GM19025 (cell line): ENCODE measurements around the gene TAF1D.

Experiments
- ATAC-seq: cut with Tn5 transposase; IDR thresholded peaks from one replicate; pipeline ENCODE4 v1.9.1; 2021; ENCODE audit warnings: mild to moderate bottlenecking, low read depth, moderate library complexity; ENCODE audit not compliant: unreplicated experiment

The TAF1D gene

DNA sequence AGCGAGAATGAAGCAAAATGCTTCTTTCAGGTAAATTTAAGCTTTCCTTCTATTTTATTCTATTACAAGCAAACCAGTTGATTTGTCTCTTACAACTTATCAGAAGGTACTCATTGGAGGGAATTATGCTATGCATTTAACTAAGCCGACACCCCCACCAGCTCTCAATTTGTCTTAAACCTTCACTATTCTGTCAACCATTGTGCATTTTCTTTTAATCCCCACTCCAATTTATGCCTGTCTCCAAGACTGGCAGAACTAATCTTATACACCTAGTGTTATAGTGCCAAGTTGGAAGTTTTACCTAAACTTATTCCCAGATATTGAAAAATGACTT, 12.5 kb downstream of the TAF1D start:
- no peak for ATAC-seq

DNA sequence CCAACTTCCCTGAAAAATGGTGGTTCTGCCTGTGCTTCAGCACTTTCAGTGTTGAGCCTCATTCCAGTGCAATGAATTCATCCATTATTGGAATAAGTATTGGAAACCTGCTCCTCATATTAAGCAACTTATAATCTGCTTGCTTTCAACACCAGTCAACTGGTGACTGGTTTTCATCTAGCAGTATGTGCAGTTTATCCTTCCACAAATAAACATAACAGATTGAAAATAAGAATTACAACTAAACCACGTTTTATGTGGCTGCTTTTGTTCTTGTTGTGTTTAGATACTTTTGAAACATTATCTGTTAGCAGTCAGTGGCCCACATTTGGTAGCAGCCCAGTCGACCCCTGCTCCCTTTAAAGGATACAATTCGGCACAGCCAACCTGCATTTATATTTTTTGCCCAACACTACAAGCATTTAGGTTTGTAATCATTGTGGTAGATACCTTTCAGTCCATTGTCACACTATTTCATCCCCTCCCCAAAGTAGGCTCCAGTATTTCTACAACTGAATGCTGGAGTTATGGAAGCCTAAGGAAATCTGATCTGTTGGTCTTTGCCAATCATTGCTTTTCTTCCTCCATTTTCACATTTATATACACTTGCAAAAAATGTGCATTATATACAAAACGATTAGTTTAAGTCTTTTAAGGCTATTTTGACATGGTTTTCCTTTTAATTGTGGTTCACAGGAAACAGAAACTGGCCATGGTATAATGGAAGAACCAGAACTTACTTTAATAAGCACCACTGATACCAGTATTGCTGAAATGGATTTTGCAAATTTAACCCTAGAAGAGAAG, 13.1 kb downstream of the TAF1D start:
- ATAC-seq: no peak

GRCh38 chr11:93724089-93724488, 17.2 kb downstream of the TAF1D start:
- ATAC-seq: no peak

DNA sequence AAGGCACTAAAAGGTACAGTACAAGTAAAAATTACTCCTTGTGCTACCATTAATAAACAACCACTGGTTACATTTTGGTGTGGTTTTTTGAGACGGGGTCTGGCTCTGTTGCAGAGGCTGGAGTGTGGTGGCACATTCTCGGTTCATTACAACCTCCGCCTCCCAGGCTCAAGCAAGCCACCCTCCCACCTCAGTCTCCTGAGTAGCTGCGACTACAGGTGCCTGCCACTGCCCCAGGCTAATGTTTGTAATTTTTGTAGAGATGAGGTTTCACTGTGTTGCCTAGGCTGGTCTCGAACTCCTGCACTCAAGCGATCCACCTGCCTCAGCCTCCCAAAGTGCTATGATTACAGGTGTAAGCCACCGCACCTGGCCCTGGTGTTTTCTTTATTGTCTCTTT, 20.8 kb downstream of the TAF1D start:
- ATAC-seq: no peak

GRCh38 chr11:93719310-93719709, 22.0 kb downstream of the TAF1D start:
- no peak for ATAC-seq

GRCh38 chr11:93718057-93718563, 23.2 kb downstream of the TAF1D start:
- peak; percentile 69 for ATAC-seq

GRCh38 chr11:93717501-93717900, 23.8 kb downstream of the TAF1D start:
- ATAC-seq: no peak

GRCh38 chr11:93715797-93716396, 25.4 kb downstream of the TAF1D start:
- no peak for ATAC-seq

- no peak for ATAC-seq
Measured at GRCh38 chr11:93712678-93713077, 28.6 kb downstream of the TAF1D start.

- no peak for ATAC-seq
Measured at GRCh38 chr11:93710239-93710638, 31.1 kb downstream of the TAF1D start.

- ATAC-seq: no peak
Measured at GRCh38 chr11:93704237-93704636, 37.1 kb downstream of the TAF1D start.

GRCh38 chr11:93700830-93701229, 40.5 kb downstream of the TAF1D start:
- no peak for ATAC-seq

DNA sequence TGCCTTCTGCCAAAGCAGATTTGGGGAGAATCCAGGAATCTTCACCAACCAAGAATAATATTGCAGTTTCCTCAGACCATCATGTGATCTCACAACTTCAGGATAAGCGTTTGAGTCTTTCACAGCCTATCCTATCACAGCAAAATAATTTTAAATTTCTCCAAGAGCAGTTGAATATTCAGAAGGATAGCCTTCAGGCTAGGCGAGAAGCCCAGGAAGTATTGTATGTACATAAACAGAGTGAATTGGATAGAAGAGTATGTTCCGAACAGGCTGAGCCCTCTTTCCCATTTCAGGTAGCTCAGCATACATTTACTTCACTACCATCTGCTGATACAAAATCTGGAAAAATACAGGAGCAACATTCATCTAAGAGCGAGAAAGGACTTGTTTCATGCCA, 43.7 kb downstream of the TAF1D start:
- no peak for ATAC-seq

GRCh38 chr11:93694557-93694956, 46.7 kb downstream of the TAF1D start:
- no peak for ATAC-seq

DNA sequence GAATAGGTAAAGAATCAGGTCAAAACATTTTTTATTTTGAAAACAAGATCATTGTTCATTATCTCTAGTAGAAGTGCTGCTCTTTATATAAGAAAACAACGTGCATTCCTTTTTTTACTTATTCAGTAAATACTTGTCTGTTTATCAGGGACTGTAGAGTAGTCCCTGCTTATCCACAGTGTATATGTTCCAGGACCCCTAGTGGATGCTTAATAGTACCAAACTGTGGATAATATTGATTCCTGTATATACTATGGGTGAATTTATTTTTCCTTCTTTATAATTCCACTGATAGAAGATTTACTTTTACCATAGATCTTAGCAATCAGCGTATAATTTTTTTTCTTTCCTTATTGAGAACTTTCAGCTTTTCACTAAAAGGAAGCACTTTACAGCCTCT, 47.2 kb downstream of the TAF1D start:
- ATAC-seq: no peak

- ATAC-seq: peak; percentile 83
Measured at GRCh38 chr11:93689240-93689639, 52.1 kb downstream of the TAF1D start.

GRCh38 chr11:93686812-93687211, 54.5 kb downstream of the TAF1D start:
- no peak for ATAC-seq

GRCh38 chr11:93686226-93686625, 55.1 kb downstream of the TAF1D start:
- no peak for ATAC-seq
